Activated CD4-positive, alpha-beta memory T cell treated with anti-CD3 and anti-CD28 coated beads for 36 hours (primary cell): Measurements from ENCODE around the gene URB2. TPM values are rescaled to one million over a fixed set of nuclear protein-coding genes. Genes with fewer than 3 reads are reported as not detected.

Source experiments
- CTCF ChIA-PET: fragments of 350-600 bp; sonication (Branson Sonifier 250); formaldehyde crosslinking; loops from one replicate; lab custom pipeline; 2021; ENCODE audit warnings: antibody characterized with exemption, inconsistent platforms; lab: Charles Lee
- POLR2A ChIA-PET: fragments of 350-600 bp; sonication (Branson Sonifier 250); formaldehyde crosslinking; loops from one replicate; lab custom pipeline; 2021; ENCODE audit warnings: antibody characterized with exemption; lab: Charles Lee
- DNase-seq: peaks from one replicate; pipeline ENCODE4 v3.0.0-alpha.2; 2020
- H3K27ac Mint-ChIP-seq: one replicate; pipeline ENCODE4 v1.8.0; 2021; ENCODE audit warnings: mixed read lengths
- H3K27me3 Mint-ChIP-seq: one replicate; pipeline ENCODE4 v1.8.0; 2021; ENCODE audit warnings: mixed read lengths
- H3K36me3 Mint-ChIP-seq: one replicate; pipeline ENCODE4 v1.8.0; 2021; ENCODE audit warnings: mixed read lengths
- H3K4me1 Mint-ChIP-seq: one replicate; pipeline ENCODE4 v1.8.0; 2021; ENCODE audit warnings: low read depth, mixed read lengths
- H3K4me3 Mint-ChIP-seq: one replicate; pipeline ENCODE4 v1.8.0; 2021; ENCODE audit warnings: mild to moderate bottlenecking, mixed read lengths
- H3K9me3 Mint-ChIP-seq: one replicate; pipeline ENCODE4 v1.8.0; 2021; ENCODE audit warnings: mixed read lengths
- intact Hi-C: fragments of 100-400 bp; cut with micrococcal nuclease; formaldehyde crosslinking; loops from one replicate; pipeline ENCODE4 v1.15.1; 2023
- total RNA-seq, 2 experiments: library from RNA; stranded (reverse); gene quantifications; one replicate each; pipeline ENCODE4 v1.2.3, GENCODE V29; 2021

The URB2 gene
- total RNA-seq, 2 experiments from 2014 or later, result 13.8 to 14.6 TPM

- intact Hi-C loops, result no loop called here
- POLR2A ChIA-PET, result no interaction called here
- no peak overlapping the region for H3K4me3 Mint-ChIP-seq
- peaks cover 4% of the 10 kb centered on the region for H3K4me1 Mint-ChIP-seq
- H3K36me3 Mint-ChIP-seq, result peaks cover 7% of the 10 kb centered on the region
- H3K27ac Mint-ChIP-seq, result no peak overlapping the region
- no peaks in the 10 kb centered on the region for H3K27me3 Mint-ChIP-seq
- H3K9me3 Mint-ChIP-seq, result no peaks in the 10 kb centered on the region
- DNase-seq, result no peak
- CTCF ChIA-PET, result no interaction called here
Observed at GRCh38 chr1:229672246-229672645, 46.2 kb downstream of the URB2 start.

- CTCF ChIA-PET, result interaction anchor here (1.3 kb wide), 1 partner anchor 13 kb away, joined by 8 read pairs; no protein-coding TSS in a partner anchor
Observed at GRCh38 chr1:229674042-229674441, 48.0 kb downstream of the URB2 start.

GRCh38 chr1:229675396-229675795, 49.3 kb downstream of the URB2 start:
- H3K27me3 Mint-ChIP-seq, result no peaks in the 10 kb centered on the region
- no peak overlapping the region for H3K4me3 Mint-ChIP-seq
- no peak overlapping the region for H3K27ac Mint-ChIP-seq
- no peaks in the 10 kb centered on the region for H3K36me3 Mint-ChIP-seq
- H3K9me3 Mint-ChIP-seq, result no peaks in the 10 kb centered on the region
- ChIA-PET CTCF (interaction anchor here (1.3 kb wide), 1 partner anchor 14 kb away, joined by 7 read pairs; no protein-coding TSS in a partner anchor), POLR2A (no interaction called here)
- DNase-seq, result no peak
- intact Hi-C loops, result no loop called here
- peaks cover 4% of the 10 kb centered on the region for H3K4me1 Mint-ChIP-seq

More at GRCh38 chr1:229674042-229674441, 48.0 kb downstream of the URB2 start:
- intact Hi-C loops, result no loop called here
- peaks cover 4% of the 10 kb centered on the region for H3K4me1 Mint-ChIP-seq
- no peaks in the 10 kb centered on the region for H3K9me3 Mint-ChIP-seq
- POLR2A ChIA-PET, result no interaction called here
- no peak overlapping the region for H3K4me3 Mint-ChIP-seq
- no peak for DNase-seq
- no peak overlapping the region for H3K27ac Mint-ChIP-seq
- no peaks in the 10 kb centered on the region for H3K27me3 Mint-ChIP-seq
- H3K36me3 Mint-ChIP-seq, result peaks cover 2% of the 10 kb centered on the region

- POLR2A ChIA-PET, result no interaction called here
- intact Hi-C loops, result no loop called here
- Mint-ChIP-seq H3K4me3 (no peak overlapping the region), H3K27ac (no peak overlapping the region), H3K36me3 (peaks cover 9% of the 10 kb centered on the region), H3K9me3 (peaks cover 10% of the 10 kb centered on the region), H3K4me1 (no peaks in the 10 kb centered on the region), H3K27me3 (peaks cover 22% of the 10 kb centered on the region)
- CTCF ChIA-PET, result no interaction called here
- no peak for DNase-seq
Observed at GRCh38 chr1:229685149-229685548, 59.1 kb downstream of the URB2 start.

GRCh38 chr1:229689273-229689672, 63.2 kb downstream of the URB2 start:
- Mint-ChIP-seq H3K27me3 (peaks cover 32% of the 10 kb centered on the region), H3K4me3 (no peak overlapping the region), H3K9me3 (peaks cover 10% of the 10 kb centered on the region), H3K4me1 (peaks cover 9% of the 10 kb centered on the region), H3K27ac (no peak overlapping the region), H3K36me3 (peaks cover 9% of the 10 kb centered on the region)
- intact Hi-C loops, result no loop called here
- CTCF ChIA-PET, result no interaction called here
- DNase-seq, result no peak
- POLR2A ChIA-PET, result no interaction called here

GRCh38 chr1:229689904-229690303, 63.9 kb downstream of the URB2 start:
- Mint-ChIP-seq H3K4me3 (no peak overlapping the region), H3K27me3 (peaks cover 31% of the 10 kb centered on the region), H3K27ac (no peak overlapping the region), H3K9me3 (peaks cover 8% of the 10 kb centered on the region), H3K36me3 (peaks cover 7% of the 10 kb centered on the region), H3K4me1 (peaks cover 9% of the 10 kb centered on the region)
- ChIA-PET POLR2A (no interaction called here), CTCF (no interaction called here)
- DNase-seq, result no peak
- intact Hi-C loops, result no loop called here

GRCh38 chr1:229690662-229691061, 64.6 kb downstream of the URB2 start:
- intact Hi-C loops, result no loop called here
- Mint-ChIP-seq H3K4me1 (peaks cover 9% of the 10 kb centered on the region), H3K27ac (no peak overlapping the region), H3K4me3 (no peak overlapping the region), H3K9me3 (peaks cover 2% of the 10 kb centered on the region), H3K27me3 (peaks cover 27% of the 10 kb centered on the region), H3K36me3 (peaks cover 2% of the 10 kb centered on the region)
- ChIA-PET POLR2A (no interaction called here), CTCF (no interaction called here)
- no peak for DNase-seq

- H3K4me3 Mint-ChIP-seq, result no peak overlapping the region
- intact Hi-C loops, result no loop called here
- no peak for DNase-seq
- peaks cover 20% of the 10 kb centered on the region for H3K27me3 Mint-ChIP-seq
- peaks cover 9% of the 10 kb centered on the region for H3K4me1 Mint-ChIP-seq
- H3K36me3 Mint-ChIP-seq, result no peaks in the 10 kb centered on the region
- ChIA-PET POLR2A (no interaction called here), CTCF (interaction anchor here (1.4 kb wide), 1 partner anchor 24 kb away, joined by 6 read pairs; no protein-coding TSS in a partner anchor)
- H3K27ac Mint-ChIP-seq, result no peak overlapping the region
- no peaks in the 10 kb centered on the region for H3K9me3 Mint-ChIP-seq
Observed at GRCh38 chr1:229691362-229691761, 65.3 kb downstream of the URB2 start.

- Mint-ChIP-seq H3K9me3 (no peaks in the 10 kb centered on the region), H3K36me3 (no peaks in the 10 kb centered on the region), H3K4me1 (peaks cover 9% of the 10 kb centered on the region), H3K4me3 (no peak overlapping the region), H3K27me3 (peaks cover 23% of the 10 kb centered on the region), H3K27ac (no peak overlapping the region)
- ChIA-PET POLR2A (interaction anchor here (0.8 kb wide), 1 partner anchor 33 kb away, joined by 3 read pairs; no protein-coding TSS in a partner anchor), CTCF (interaction anchor here (0.6 kb wide), 1 partner anchor 69 kb away, joined by 3 read pairs; no protein-coding TSS in a partner anchor)
- intact Hi-C loops, result loop anchor here (2.0 kb wide), 1 partner anchor 29 kb away; no protein-coding TSS in a partner anchor
- DNase-seq, result no peak
Observed at GRCh38 chr1:229693129-229693900, 67.3 kb downstream of the URB2 start.

GRCh38 chr1:229694053-229694693, 68.1 kb downstream of the URB2 start:
- Mint-ChIP-seq H3K36me3 (no peaks in the 10 kb centered on the region), H3K27ac (no peak overlapping the region), H3K27me3 (peaks cover 23% of the 10 kb centered on the region), H3K4me1 (peaks cover 9% of the 10 kb centered on the region), H3K9me3 (no peaks in the 10 kb centered on the region), H3K4me3 (no peak overlapping the region)
- intact Hi-C loops, result no loop called here
- POLR2A ChIA-PET, result no interaction called here
- CTCF ChIA-PET, result no interaction called here
- DNase-seq, result no peak

- no peaks in the 10 kb centered on the region for H3K9me3 Mint-ChIP-seq
- no peak overlapping the region for H3K4me3 Mint-ChIP-seq
- POLR2A ChIA-PET, result no interaction called here
- peaks cover 9% of the 10 kb centered on the region for H3K4me1 Mint-ChIP-seq
- no peak for DNase-seq
- no peak overlapping the region for H3K27ac Mint-ChIP-seq
- intact Hi-C loops, result no loop called here
- CTCF ChIA-PET, result no interaction called here
- H3K27me3 Mint-ChIP-seq, result peaks cover 14% of the 10 kb centered on the region
- H3K36me3 Mint-ChIP-seq, result no peaks in the 10 kb centered on the region
Observed at GRCh38 chr1:229696385-229696784, 70.3 kb downstream of the URB2 start.

GRCh38 chr1:229699613-229700267, 73.7 kb downstream of the URB2 start:
- Mint-ChIP-seq H3K27me3 (peaks cover 5% of the 10 kb centered on the region), H3K27ac (no peak overlapping the region), H3K9me3 (no peaks in the 10 kb centered on the region), H3K36me3 (no peaks in the 10 kb centered on the region), H3K4me1 (no peaks in the 10 kb centered on the region), H3K4me3 (no peak overlapping the region)
- intact Hi-C loops, result no loop called here
- ChIA-PET POLR2A (no interaction called here), CTCF (no interaction called here)
- DNase-seq, result no peak
